NCI-H1417 treated with DMSO at 0.1 percent for 48 hours (cell line): ENCODE measurements around the gene TTC21B.

Experiments used
- DNase-seq: peaks from one replicate; lab custom pipeline; 2025; lab: John Stamatoyannopoulos, UW

Gene TTC21B

GRCh38 chr2:165835363-165835762, 118.2 kb downstream of the TTC21B start:
- no peak for DNase-seq

- DNase-seq = no peak
These were observed 120.4 kb downstream of the TTC21B start for GRCh38 chr2:165833156-165833555.

GRCh38 chr2:165827921-165828276, 125.7 kb downstream of the TTC21B start:
- DNase-seq = no peak

- no peak for DNase-seq
These were observed 126.3 kb downstream of the TTC21B start for GRCh38 chr2:165827016-165827920.

GRCh38 chr2:165825041-165825440, 128.5 kb downstream of the TTC21B start:
- DNase-seq = no peak
